Ecto neural progenitor cell (in vitro differentiated cells): ENCODE results near the gene LEP.

Experiments used
- DNase-seq: peaks from one replicate; pipeline ENCODE4 v3.0.0-alpha.2; 2018; ENCODE audit warnings: low spot score

Gene LEP

GRCh38 chr7:128247108-128247507, 6.0 kb downstream of the LEP start:
- no peak for DNase-seq

GRCh38 chr7:128247640-128248194, 6.6 kb downstream of the LEP start:
- no peak for DNase-seq

- DNase-seq = no peak
Measured at GRCh38 chr7:128251337-128251736, 10.3 kb downstream of the LEP start.

GRCh38 chr7:128253701-128254100, 12.6 kb downstream of the LEP start:
- DNase-seq = no peak

GRCh38 chr7:128254470-128254869, 13.4 kb downstream of the LEP start:
- DNase-seq = no peak

- no peak for DNase-seq
Measured at GRCh38 chr7:128255271-128255670, 14.2 kb downstream of the LEP start.

- DNase-seq = no peak
Measured at GRCh38 chr7:128257458-128257857, 16.4 kb downstream of the LEP start.

- no peak for DNase-seq
Measured at GRCh38 chr7:128259131-128260061, 18.3 kb downstream of the LEP start.

GRCh38 chr7:128260069-128260795, 19.2 kb downstream of the LEP start:
- no peak for DNase-seq

GRCh38 chr7:128262273-128263028, 21.4 kb downstream of the LEP start:
- DNase-seq = no peak

- no peak for DNase-seq
Measured at GRCh38 chr7:128263420-128263819, 22.3 kb downstream of the LEP start.

- no peak for DNase-seq
Measured at GRCh38 chr7:128264477-128264876, 23.4 kb downstream of the LEP start.

- no peak for DNase-seq
Measured at GRCh38 chr7:128265156-128265905, 24.3 kb downstream of the LEP start.

- no peak for DNase-seq
Measured at GRCh38 chr7:128265906-128266300, 24.8 kb downstream of the LEP start.

GRCh38 chr7:128266529-128266882, 25.4 kb downstream of the LEP start:
- no peak for DNase-seq

GRCh38 chr7:128266883-128267594, 26.0 kb downstream of the LEP start:
- DNase-seq = peak; percentile 84

- no peak for DNase-seq
Measured at GRCh38 chr7:128267595-128267924, 26.5 kb downstream of the LEP start.

GRCh38 chr7:128268233-128268632, 27.2 kb downstream of the LEP start:
- DNase-seq = peak; percentile 56

- no peak for DNase-seq
Measured at GRCh38 chr7:128270826-128271272, 29.8 kb downstream of the LEP start.

- DNase-seq = no peak
Measured at GRCh38 chr7:128271471-128271941, 30.4 kb downstream of the LEP start.
